RWPE2 (cell line): ENCODE results near the gene CACNB2.

Experiments
- ATAC-seq: fragments of 200-7000 bp; cut with Tn5 transposase; 3 replicates; pipeline ENCODE4 v1.9.1; 2021; ENCODE audit warnings: low read depth
- DNase-seq: peaks from one replicate; pipeline ENCODE4 v3.0.0-alpha.2; 2020; ENCODE audit warnings: low spot score
- H3K27ac ChIP-seq: fragments of 450-650 bp; 2 replicates; pipeline ENCODE4 v1.5.1; 2017; ENCODE audit warnings: mild to moderate bottlenecking; ENCODE audit not compliant: poor library complexity, severe bottlenecking
- H3K27me3 ChIP-seq: fragments of 250-450 bp; sonication (Bioruptor Pico); 2 replicates; pipeline ENCODE4 v1.5.1; 2021; ENCODE audit warnings: mild to moderate bottlenecking, moderate library complexity; ENCODE audit not compliant: insufficient read depth, poor library complexity, severe bottlenecking
- H3K36me3 ChIP-seq: fragments of 250-450 bp; sonication (Bioruptor Pico); 2 replicates; pipeline ENCODE4 v1.5.1; 2020; ENCODE audit warnings: low read depth, mild to moderate bottlenecking, moderate library complexity
- H3K4me1 ChIP-seq: fragments of 250-450 bp; sonication (Bioruptor Pico); 2 replicates; pipeline ENCODE4 v1.5.1; 2021; ENCODE audit warnings: mild to moderate bottlenecking, moderate library complexity; ENCODE audit not compliant: insufficient read depth, poor library complexity, severe bottlenecking
- H3K4me3 ChIP-seq: fragments of 250-450 bp; sonication (Bioruptor Pico); 2 replicates; pipeline ENCODE4 v1.5.1; 2021; ENCODE audit warnings: mild to moderate bottlenecking, moderate library complexity; ENCODE audit not compliant: severe bottlenecking
- H3K9me3 ChIP-seq: fragments of 250-450 bp; sonication (Bioruptor Pico); 2 replicates; pipeline ENCODE4 v1.5.1; 2021; ENCODE audit warnings: mild to moderate bottlenecking, moderate library complexity; ENCODE audit not compliant: severe bottlenecking
- TF ChIP-seq, protein P1 (sequence below): fragments of 450-650 bp; IDR thresholded peaks from one replicate; pipeline ENCODE4 v1.5.1; 2017; ENCODE audit warnings: mild to moderate bottlenecking, moderate library complexity; ENCODE audit not compliant: poor library complexity, severe bottlenecking

CACNB2 gene

DNA sequence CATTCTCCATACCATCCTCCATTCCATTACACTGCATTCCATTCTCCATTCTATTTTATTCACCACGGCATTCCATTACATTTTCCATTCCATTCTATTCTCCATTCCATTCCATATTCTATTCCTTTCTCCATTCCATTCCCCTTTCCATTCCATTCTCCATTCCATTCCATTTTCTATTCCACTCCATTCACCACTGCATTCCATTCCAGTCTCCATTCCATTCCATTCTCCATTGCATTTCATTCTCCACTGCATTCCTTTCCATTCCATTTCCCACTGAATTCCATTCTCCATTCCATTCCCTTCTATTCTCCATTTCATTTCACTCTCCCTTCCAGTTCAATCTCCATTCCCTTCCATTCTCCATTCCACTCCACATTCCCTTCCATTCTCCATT, 431.6 kb downstream of the CACNB2 start:
- Histone ChIP-seq H3K27ac (no peak overlapping the region), H3K4me3 (no peak overlapping the region), H3K4me1 (no peaks in the 10 kb centered on the region), H3K27me3 (no peaks in the 10 kb centered on the region), H3K36me3 (no peaks in the 10 kb centered on the region), H3K9me3 (peaks cover 3% of the 10 kb centered on the region)
- no peak for ATAC-seq
- DNase-seq: no peak
- TF ChIP-seq, protein P1, sequence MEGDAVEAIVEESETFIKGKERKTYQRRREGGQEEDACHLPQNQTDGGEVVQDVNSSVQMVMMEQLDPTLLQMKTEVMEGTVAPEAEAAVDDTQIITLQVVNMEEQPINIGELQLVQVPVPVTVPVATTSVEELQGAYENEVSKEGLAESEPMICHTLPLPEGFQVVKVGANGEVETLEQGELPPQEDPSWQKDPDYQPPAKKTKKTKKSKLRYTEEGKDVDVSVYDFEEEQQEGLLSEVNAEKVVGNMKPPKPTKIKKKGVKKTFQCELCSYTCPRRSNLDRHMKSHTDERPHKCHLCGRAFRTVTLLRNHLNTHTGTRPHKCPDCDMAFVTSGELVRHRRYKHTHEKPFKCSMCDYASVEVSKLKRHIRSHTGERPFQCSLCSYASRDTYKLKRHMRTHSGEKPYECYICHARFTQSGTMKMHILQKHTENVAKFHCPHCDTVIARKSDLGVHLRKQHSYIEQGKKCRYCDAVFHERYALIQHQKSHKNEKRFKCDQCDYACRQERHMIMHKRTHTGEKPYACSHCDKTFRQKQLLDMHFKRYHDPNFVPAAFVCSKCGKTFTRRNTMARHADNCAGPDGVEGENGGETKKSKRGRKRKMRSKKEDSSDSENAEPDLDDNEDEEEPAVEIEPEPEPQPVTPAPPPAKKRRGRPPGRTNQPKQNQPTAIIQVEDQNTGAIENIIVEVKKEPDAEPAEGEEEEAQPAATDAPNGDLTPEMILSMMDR: no peak

DNA sequence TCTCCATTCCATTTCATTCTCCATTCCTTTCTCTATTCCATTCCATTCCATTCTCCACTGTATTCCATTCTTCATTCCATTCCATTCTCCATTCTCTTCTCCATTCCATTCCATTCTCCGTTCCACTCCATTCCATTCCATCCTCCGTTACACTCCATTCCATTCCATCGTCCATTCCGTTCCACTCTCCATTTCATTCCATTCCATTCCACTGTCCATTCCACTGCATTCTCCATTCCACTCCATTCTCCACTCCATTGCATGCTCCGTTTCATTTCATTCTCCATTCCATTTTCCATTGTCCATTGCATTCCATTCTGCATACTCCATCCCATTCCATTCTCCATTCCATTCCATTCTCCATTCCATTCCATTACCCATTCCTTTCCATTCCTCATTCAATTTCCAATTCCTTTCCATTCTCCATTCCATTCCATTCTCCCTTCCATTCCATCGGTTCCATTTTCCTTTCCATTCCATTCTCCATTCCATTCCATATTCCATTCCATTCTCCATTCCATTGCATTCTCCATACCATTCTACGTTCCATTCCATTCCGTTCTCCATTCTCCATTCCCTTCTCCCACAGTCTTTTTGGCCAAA, 432.8 kb downstream of the CACNB2 start:
- no peak for DNase-seq
- H3K4me3 ChIP-seq: no peak overlapping the region
- H3K36me3 ChIP-seq: no peaks in the 10 kb centered on the region
- TF ChIP-seq, protein P1: no peak
- H3K27me3 ChIP-seq: no peaks in the 10 kb centered on the region
- H3K9me3 ChIP-seq: peaks cover 3% of the 10 kb centered on the region
- ATAC-seq: no peak
- H3K4me1 ChIP-seq: no peaks in the 10 kb centered on the region
- H3K27ac ChIP-seq: no peak overlapping the region

DNA sequence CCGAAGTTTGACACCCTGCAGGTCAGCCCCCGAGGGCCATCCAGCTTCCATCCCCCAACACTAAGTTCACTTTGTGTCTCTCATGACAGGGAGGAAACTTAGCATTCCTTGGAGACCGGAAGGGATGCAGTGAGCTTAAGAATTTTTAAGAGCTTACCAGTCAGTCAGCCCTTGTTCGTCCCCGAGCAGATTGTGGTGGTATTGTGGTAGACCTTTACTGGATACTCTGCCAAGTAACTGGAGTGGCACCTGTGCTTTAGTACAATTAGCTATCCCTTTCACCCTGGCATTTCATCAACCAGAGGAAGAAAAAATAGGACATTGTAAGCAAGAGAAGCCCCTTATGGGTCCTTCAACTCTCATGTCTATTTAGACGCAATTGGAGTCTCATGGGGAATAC, 436.4 kb downstream of the CACNB2 start:
- H3K4me3 ChIP-seq: no peak overlapping the region
- no peak overlapping the region for H3K27ac ChIP-seq
- DNase-seq: no peak
- peaks cover 2% of the 10 kb centered on the region for H3K9me3 ChIP-seq
- ATAC-seq: no peak
- TF ChIP-seq, protein P1: no peak
- no peaks in the 10 kb centered on the region for H3K27me3 ChIP-seq
- H3K4me1 ChIP-seq: no peaks in the 10 kb centered on the region
- peaks cover 9% of the 10 kb centered on the region; the same call in 1 of the 2 replicates for H3K36me3 ChIP-seq

DNA sequence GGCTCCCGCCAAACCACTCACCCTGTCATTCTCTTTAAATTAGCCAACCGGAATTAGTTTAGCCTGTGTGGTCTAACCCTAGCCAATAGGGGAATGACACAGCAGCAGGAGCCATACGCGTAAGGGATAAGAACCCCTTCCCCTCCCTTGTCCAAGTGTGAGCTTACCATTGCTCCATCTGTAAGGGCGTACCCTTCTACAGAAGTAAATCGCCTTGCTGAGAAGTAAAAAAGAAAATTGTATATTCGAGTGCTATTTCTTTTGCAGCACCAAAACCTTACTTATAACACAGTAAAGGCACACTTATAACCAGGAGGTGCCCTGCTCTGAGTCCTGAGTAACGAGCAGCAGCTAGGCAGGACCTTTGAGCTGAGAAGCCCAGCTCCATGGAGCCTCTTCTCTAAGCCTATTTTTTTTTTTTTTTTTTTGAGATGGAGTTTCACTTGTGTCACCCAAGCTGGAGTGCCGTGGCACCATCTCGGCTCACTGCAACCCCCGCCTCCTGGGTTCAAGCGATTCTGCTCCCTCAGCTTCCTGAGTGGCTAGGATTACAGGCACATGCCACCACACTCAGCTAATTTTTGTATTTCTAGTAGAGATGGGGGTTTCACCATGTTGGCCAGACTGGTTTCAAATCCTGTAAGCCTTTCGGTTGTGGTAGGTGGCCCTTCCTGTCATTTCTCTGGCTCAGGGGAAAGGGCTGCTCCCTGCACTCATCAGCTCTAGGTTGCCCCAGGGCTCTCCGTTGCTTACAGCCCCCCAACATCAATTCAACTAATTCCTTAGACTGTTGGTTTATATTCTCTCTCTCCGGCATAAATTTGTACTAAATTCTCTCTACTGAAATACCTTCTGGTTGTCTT, 437.8 kb downstream of the CACNB2 start:
- Histone ChIP-seq H3K27me3 (no peaks in the 10 kb centered on the region), H3K9me3 (no peaks in the 10 kb centered on the region), H3K27ac (no peak overlapping the region), H3K4me1 (no peaks in the 10 kb centered on the region), H3K4me3 (no peak overlapping the region), H3K36me3 (peaks cover 9% of the 10 kb centered on the region; the same call in 1 of the 2 replicates)
- DNase-seq: no peak
- TF ChIP-seq, protein P1: no peak
- ATAC-seq: no peak

DNA sequence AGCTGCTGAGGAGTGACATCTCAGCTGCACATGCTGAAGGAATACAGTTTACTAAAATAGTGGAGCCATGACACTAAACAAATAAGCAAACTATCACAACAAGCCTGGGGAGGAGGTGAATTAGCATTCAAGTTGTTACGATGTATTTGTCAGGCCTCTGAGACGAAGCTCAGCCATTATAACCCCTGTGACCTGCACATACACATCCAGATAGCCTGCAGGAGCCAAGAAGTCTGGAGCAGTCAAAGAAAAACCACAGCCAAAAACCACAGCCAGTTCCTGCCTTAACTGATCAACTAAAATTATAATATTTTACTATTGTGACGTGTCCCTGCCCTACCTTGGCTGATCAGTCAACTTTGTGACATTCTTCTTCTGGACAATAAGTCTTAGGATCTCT, 442.6 kb downstream of the CACNB2 start:
- Histone ChIP-seq H3K27ac (no peak overlapping the region), H3K9me3 (no peaks in the 10 kb centered on the region), H3K4me1 (no peaks in the 10 kb centered on the region), H3K36me3 (peaks cover 28% of the 10 kb centered on the region), H3K4me3 (no peak overlapping the region), H3K27me3 (no peaks in the 10 kb centered on the region)
- ATAC-seq (no peak), DNase-seq (no peak)
- TF ChIP-seq, protein P1: no peak
